ENCODE results near the gene LARGE2. TPM values are rescaled to one million over a fixed set of nuclear protein-coding genes. Genes with fewer than 3 reads are reported as not detected.

Gene LARGE2
- total and polyA plus RNA-seq, 10 of the 15 experiments (the other 5 are each of a cell fraction or from before 2014, with no cell fraction given), result 0.03 to 0.41 (median 0.19) TPM; not detected in 6

DNA sequence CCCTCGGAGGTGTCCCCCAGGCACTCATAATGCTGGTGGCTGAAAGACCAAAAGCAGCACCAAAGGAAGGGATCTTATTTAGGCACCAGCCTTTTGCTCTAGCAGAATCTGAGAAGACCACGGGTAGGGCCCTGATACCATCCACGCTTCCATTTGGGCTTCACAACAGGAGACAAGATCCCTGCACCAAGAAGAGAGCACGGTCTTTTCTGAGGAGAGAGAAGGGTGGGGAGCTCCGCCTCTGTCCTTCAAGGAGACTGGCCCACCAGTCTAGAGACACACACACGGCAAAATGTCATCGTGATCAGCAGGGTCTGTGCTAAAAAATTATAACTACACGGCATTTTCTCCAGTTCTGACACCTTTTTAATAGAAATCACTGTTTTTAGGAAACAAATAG lies 9.8 kb downstream of the LARGE2 start:
- DNase-seq (ENCODE audit: low read depth, low spot score) (no peak), ATAC-seq (no peak), FAIRE-seq (no peak)
- TF ChIP-seq EGR1 (IDR thresholded peaks at IDR 0.05; ENCODE audit: borderline replicate concordance in 1 of 2, low read depth in 2 of 2, low read length in 2 of 2) (no peak), HDAC6 (IDR thresholded peaks at IDR 0.05; ENCODE audit: unreplicated experiment) (no peak), BCL11A (IDR thresholded peaks at IDR 0.05; ENCODE audit: low read depth, low read length) (no peak), WRNIP1 (IDR thresholded peaks at IDR 0.05; ENCODE audit: borderline replicate concordance, low read depth, low read length) (no peak), RELB (IDR thresholded peaks at IDR 0.05; ENCODE audit: low read depth) (no peak), TAF1 (IDR thresholded peaks at IDR 0.05; ENCODE audit: borderline replicate concordance, low read depth, low read length) (no peak), ZBED1 (IDR thresholded peaks at IDR 0.05; ENCODE audit: borderline replicate concordance) (no peak), NRF1 (conservative IDR thresholded peaks at IDR 0.05; ENCODE audit: low read depth, low read length) (no peak), BCL3 (IDR thresholded peaks at IDR 0.05; ENCODE audit: borderline replicate concordance, insufficient read depth, low read depth, low read length, poor library complexity, severe bottlenecking) (no peak), RBBP5 (conservative IDR thresholded peaks at IDR 0.05) (no peak), SREBF2 (IDR thresholded peaks at IDR 0.05; ENCODE audit: low read length) (no peak), EED (IDR thresholded peaks at IDR 0.05; ENCODE audit: low read depth) (no peak), YY1 (IDR thresholded peaks at IDR 0.05; ENCODE audit: low read depth, low read length) (no peak), SRF (IDR thresholded peaks at IDR 0.05; ENCODE audit: low read depth in 2 of 2, low read length in 2 of 2) (no peak)
- TF ChIP-seq, protein P1, sequence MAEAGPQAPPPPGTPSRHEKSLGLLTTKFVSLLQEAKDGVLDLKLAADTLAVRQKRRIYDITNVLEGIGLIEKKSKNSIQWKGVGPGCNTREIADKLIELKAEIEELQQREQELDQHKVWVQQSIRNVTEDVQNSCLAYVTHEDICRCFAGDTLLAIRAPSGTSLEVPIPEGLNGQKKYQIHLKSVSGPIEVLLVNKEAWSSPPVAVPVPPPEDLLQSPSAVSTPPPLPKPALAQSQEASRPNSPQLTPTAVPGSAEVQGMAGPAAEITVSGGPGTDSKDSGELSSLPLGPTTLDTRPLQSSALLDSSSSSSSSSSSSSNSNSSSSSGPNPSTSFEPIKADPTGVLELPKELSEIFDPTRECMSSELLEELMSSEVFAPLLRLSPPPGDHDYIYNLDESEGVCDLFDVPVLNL (IDR thresholded peaks at IDR 0.05; ENCODE audit: low read depth, low read length), result no peak
- TF ChIP-seq, protein P2, sequence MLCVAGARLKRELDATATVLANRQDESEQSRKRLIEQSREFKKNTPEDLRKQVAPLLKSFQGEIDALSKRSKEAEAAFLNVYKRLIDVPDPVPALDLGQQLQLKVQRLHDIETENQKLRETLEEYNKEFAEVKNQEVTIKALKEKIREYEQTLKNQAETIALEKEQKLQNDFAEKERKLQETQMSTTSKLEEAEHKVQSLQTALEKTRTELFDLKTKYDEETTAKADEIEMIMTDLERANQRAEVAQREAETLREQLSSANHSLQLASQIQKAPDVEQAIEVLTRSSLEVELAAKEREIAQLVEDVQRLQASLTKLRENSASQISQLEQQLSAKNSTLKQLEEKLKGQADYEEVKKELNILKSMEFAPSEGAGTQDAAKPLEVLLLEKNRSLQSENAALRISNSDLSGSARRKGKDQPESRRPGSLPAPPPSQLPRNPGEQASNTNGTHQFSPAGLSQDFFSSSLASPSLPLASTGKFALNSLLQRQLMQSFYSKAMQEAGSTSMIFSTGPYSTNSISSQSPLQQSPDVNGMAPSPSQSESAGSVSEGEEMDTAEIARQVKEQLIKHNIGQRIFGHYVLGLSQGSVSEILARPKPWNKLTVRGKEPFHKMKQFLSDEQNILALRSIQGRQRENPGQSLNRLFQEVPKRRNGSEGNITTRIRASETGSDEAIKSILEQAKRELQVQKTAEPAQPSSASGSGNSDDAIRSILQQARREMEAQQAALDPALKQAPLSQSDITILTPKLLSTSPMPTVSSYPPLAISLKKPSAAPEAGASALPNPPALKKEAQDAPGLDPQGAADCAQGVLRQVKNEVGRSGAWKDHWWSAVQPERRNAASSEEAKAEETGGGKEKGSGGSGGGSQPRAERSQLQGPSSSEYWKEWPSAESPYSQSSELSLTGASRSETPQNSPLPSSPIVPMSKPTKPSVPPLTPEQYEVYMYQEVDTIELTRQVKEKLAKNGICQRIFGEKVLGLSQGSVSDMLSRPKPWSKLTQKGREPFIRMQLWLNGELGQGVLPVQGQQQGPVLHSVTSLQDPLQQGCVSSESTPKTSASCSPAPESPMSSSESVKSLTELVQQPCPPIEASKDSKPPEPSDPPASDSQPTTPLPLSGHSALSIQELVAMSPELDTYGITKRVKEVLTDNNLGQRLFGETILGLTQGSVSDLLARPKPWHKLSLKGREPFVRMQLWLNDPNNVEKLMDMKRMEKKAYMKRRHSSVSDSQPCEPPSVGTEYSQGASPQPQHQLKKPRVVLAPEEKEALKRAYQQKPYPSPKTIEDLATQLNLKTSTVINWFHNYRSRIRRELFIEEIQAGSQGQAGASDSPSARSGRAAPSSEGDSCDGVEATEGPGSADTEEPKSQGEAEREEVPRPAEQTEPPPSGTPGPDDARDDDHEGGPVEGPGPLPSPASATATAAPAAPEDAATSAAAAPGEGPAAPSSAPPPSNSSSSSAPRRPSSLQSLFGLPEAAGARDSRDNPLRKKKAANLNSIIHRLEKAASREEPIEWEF (IDR thresholded peaks at IDR 0.05; ENCODE audit: insufficient replicate concordance, low read depth, low read length), result no peak
- Histone ChIP-seq H3K36me3 (ENCODE audit: control insufficient read depth in 2 of 2, insufficient read depth in 2 of 2, low read length in 1 of 2) (peaks cover 3 to 12% of the 10 kb centered on the region in 2 experiments; a peak in 2 of 4 replicates), H3K4me1 (ENCODE audit: control insufficient read depth, insufficient read depth, low read length) (peaks cover 55% of the 10 kb centered on the region), H2AFZ (ENCODE audit: control insufficient read depth, low read depth, low read length) (no peak overlapping the region), H3K27me3 (replicated peaks in 1 of 2; ENCODE audit: control insufficient read depth in 2 of 2, insufficient read depth in 2 of 2, low read length in 1 of 2) (no peaks in the 10 kb centered on the region), H3K27ac (ENCODE audit: control insufficient read depth, insufficient read depth) (no peak overlapping the region), H3K79me2 (ENCODE audit: control insufficient read depth, insufficient read depth, low read length) (no peaks in the 10 kb centered on the region), H3K9ac (ENCODE audit: control insufficient read depth, insufficient read depth, low read length) (no peak overlapping the region), H3K4me3 (no peak overlapping the region), H3K4me2 (ENCODE audit: control insufficient read depth, insufficient read depth) (no peak overlapping the region), H4K20me1 (ENCODE audit: control insufficient read depth, insufficient read depth) (peaks cover 6% of the 10 kb centered on the region), H3K9me3 (replicated peaks; ENCODE audit: control insufficient read depth, insufficient read depth, low read length) (no peaks in the 10 kb centered on the region)
- intact Hi-C loops (cut with micrococcal nuclease; ENCODE audit: unreplicated experiment) (no loop called here), in situ Hi-C loops (cut with MboI) (no loop called here)
- CTCF ChIA-PET, result interaction anchor here (1.0 to 3.3 kb wide), 2 partner anchors 33 kb away, joined by 3 to 20 read pairs; no protein-coding TSS in a partner anchor
- RAD21 ChIA-PET (ENCODE audit: unreplicated experiment), result interaction anchor here (1.2 to 3.2 kb wide), 2 partner anchors 9 to 33 kb away, joined by 3 to 18 read pairs; no protein-coding TSS in a partner anchor
- POLR2A ChIA-PET, result interaction anchor here (0.6 to 1.0 kb wide), 3 partner anchors 11 to 422 kb away, joined by 3 to 7 read pairs (median 3); partner anchors contain the start of gene PEX16
- BruUV-seq (replicated peaks), result no TSS peak
- 95% methylated on average over 8 of the region's 8 CpGs for WGBS (ENCODE audit: insufficient coverage, insufficient replicate concordance, low lambda C conversion rate, missing lambda C conversion rate)
- SMC1A ChIA-PET (ENCODE audit: uncharacterized antibody, unreplicated experiment), result no interaction called here

Data from GM12878 (cell line).